Measurements from ENCODE around the gene UBE2V1.
"Not testable (repeated sequence)": the region's sequence is repeated elsewhere in the genome, so short reads cannot be mapped to it uniquely, and the experiment has no call there.

The UBE2V1 gene

GRCh38 chr20:50112512-50113419 lies at the start of gene UBE2V1:
Gene UBE2V1 (minus strand): TSS chr20:50113150. CDS start chr20:50113128, 22 bp downstream.
- peak; percentile 25 to 92 (median 86) for DNase-seq

- not testable (repeated sequence) for DNase-seq
Measured at GRCh38 chr20:50161494-50161893, 48.5 kb upstream of the UBE2V1 start.

GRCh38 chr20:50153500-50154377 lies 40.8 kb upstream of the UBE2V1 start, which contains the start of gene PEDS1:
Gene PEDS1 (minus strand): TSS chr20:50153723. CDS start chr20:50153637, 86 bp downstream.
- peak in 57 of 58 donors; percentile 20 to 93 (median 83) for DNase-seq

GRCh38 chr20:50153153-50153499 lies 40.2 kb upstream of the UBE2V1 start:
- no peak for DNase-seq

GRCh38 chr20:50152394-50153152 lies 39.6 kb upstream of the UBE2V1 start:
- no peak for DNase-seq

GRCh38 chr20:50151034-50151743 lies 38.2 kb upstream of the UBE2V1 start:
- DNase-seq, result no peak

GRCh38 chr20:50149481-50150254 lies 36.7 kb upstream of the UBE2V1 start:
- DNase-seq, result peak in 1 of 58 donors; percentile 8

GRCh38 chr20:50146732-50147662 lies 34.0 kb upstream of the UBE2V1 start:
- peak in 1 of 58 donors; percentile 6 for DNase-seq

- DNase-seq, result no peak
Measured at GRCh38 chr20:50146214-50146613, 33.3 kb upstream of the UBE2V1 start.

- no peak for DNase-seq
Measured at GRCh38 chr20:50145566-50145965, 32.6 kb upstream of the UBE2V1 start.

GRCh38 chr20:50144362-50144761 lies 31.4 kb upstream of the UBE2V1 start:
- DNase-seq, result no peak

GRCh38 chr20:50142812-50143211 lies 29.9 kb upstream of the UBE2V1 start:
- DNase-seq, result no peak

- no peak for DNase-seq
Measured at GRCh38 chr20:50141811-50142561, 29.0 kb upstream of the UBE2V1 start.

GRCh38 chr20:50141018-50141675 lies 28.2 kb upstream of the UBE2V1 start:
- no peak for DNase-seq

GRCh38 chr20:50140339-50140859 lies 27.4 kb upstream of the UBE2V1 start:
- DNase-seq, result no peak

GRCh38 chr20:50138479-50139393 lies 25.8 kb upstream of the UBE2V1 start:
- peak in 53 of 58 donors; percentile 9 to 88 (median 70) for DNase-seq

All from anterior cingulate cortex (tissue), 58 donors.